ENCODE data around the gene SCLY.
A peak's percentile ranks its signal among the peaks of the same experiment; 100 is the strongest.
"Not testable (repeated sequence)": the region's sequence is repeated elsewhere in the genome, so short reads cannot be mapped to it uniquely, and the experiment has no call there.

The SCLY gene

GRCh38 chr2:238040918-238041317 is 19.9 kb upstream of the SCLY start:
- no peak for DNase-seq (ENCODE audit: low spot score)

DNA sequence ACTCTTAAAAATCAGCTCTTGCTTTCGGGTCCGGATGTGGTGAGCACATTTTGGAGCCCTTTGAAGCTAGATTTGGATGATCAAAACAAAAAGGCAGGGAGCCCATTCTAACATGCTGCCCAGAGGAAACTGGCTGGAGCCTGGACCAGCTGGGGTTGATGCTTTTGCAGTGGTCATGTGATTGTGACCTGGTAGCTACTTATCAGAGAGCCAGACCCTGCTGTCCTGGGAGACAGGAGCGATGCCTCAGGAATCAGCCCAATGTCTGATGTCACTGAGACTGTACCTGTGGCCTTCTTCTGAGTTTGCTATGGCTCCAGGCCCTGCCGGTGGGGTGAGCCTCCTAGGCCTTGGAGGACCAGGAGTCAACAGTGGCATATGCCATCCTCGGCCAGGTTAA is 18.7 kb upstream of the SCLY start:
- no peak for DNase-seq (ENCODE audit: low spot score)

DNA sequence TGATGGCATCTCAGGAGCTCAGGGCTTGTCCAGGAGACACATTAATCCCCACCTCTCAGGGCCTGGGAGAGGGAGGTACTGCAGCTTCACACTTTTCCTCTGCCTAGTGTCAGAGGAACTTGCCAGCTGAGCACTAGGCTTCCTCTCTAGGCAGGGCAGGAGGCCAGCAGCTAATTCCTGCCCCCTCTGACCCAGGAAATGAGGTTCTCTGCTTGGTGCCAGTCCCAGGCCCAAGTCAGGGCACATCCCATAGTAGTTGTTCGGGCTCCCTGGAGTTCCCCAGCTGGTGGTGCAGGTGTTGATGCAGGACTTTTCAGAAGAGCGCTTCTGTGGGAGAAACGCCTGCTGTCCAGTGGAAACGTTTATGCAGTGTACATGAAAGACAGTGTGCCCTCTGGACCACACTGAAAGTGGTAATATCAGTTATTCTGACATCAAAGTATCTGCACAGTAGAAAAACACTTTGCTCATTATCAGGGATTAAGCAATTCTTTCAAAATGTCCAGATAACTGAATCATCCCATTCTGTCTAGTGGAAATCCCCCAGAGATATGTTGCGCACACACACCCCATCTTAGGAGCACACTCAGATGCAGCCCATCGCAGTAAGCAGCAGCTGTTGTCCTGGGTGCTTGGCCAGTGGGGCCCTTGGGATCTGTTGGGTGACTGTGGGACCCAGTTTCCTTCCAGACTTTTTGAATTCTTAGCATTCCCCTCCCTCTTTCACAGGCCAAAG is 17.8 kb upstream of the SCLY start:
- no peak for DNase-seq (ENCODE audit: low spot score)

DNA sequence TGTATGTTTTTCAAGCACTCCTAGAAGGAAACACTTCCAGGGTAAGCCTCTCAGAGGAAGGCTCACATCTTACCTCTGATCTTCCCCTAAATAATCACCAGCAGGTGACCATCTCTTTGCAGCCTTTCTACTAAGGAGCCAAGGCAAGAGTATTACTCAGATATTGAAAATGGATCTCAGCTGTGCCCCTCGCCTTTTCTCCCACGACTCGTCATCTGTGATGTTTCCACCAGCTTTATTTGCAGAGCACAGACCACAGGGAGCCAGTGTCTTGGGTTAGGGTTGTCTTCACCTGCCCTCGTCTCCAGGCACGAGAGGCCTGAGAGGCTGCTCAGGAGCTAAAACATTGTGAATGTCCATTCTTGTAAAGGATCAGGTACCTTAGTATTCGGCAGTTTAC is 16.9 kb upstream of the SCLY start:
- DNase-seq (ENCODE audit: low spot score) = no peak

GRCh38 chr2:238045575-238045974 is 15.2 kb upstream of the SCLY start:
- DNase-seq (ENCODE audit: low spot score) = no peak

DNA sequence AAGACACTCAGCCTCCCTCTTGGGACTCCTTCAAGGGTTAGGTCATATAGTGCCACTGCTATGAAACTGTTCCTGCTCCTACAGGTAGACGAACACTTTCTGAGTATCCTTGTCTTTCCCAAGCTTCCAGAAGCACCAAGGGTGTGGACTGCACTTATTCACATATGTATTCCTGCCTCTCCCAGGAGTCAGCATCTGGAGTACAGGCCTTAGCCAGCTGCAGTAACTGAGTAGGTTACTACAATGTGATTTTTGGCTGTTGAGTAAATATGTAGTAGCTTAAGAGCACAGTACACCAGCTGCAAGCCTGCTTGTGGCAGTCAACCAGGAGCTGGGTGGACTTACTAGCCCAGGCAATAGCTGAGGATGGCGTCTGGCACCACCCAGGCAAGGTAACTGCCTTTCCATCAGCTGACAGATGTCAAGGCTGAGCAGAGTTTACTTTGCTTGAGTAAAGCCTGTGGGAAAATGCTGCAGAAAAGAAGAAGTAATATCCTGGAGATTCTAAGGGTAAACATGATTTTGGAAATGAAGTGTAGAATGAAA is 14.0 kb upstream of the SCLY start:
- no peak for DNase-seq (ENCODE audit: low spot score)

- DNase-seq (ENCODE audit: low spot score) = peak; percentile 9
Measured at GRCh38 chr2:238053191-238053776, 7.5 kb upstream of the SCLY start.

DNA sequence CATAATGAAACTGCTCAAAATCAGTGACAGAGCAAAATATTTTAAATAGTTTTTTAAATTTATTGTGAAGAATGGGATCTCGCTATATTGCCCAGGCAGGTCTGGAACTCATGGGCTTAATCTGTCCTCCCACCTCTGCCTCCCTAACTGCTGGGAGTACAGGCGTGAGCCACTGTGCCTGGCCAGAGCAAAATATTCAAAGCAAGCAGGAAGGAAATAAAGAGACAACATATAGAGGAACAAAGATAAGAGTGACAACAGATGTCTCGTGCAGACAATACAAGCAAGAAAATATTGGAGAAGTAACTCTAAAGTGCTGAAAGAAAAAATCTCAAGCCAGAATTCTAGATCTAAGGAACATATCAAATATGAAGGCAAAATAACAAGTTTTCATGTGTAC is 5.0 kb upstream of the SCLY start:
- DNase-seq (ENCODE audit: low spot score) = no peak

DNA sequence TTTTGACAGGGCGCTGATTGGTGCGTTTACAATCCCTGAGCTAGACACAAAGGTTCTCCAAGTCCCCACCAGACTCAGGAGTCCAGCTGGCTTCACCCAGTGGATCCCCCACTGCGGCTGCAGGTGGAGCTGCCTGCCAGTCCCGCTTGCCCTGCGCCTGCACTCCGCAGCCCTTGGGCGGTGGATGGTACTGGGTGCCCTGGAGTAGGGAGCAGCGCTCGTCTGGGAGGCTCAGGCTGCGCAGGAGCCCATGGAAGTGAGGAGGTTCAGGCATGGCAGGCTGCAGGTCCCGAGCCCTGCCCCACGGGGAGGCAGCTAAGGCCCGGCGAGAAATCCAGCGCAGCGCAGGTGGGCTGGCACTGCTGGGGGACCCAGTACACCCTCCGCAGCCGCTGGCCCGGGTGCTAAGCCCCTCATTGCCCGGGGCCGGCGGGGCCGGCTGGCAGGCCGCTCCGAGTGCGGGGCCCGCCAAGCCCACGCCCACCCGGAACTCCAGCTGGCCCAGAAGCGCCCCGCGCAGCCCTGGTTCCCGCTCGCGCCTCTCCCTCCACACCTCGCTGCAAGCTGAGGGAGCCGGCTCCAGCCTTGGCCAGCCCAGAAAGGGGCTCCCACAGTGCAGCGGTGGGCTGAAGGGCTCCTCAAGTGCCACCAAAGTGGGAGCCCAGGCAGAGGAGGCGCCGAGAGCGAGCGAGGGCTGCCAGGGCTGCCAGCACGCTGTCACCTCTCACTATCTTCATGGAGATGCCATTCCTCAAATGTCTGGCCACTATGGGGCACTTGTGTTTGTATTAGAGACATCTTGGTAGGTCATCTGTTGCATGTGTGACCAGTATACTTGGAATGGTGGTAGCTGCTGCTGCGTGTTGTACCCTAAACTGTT is 2.9 kb upstream of the SCLY start:
- DNase-seq (ENCODE audit: low spot score) = not testable (repeated sequence)

GRCh38 chr2:238059505-238059904 is 1.3 kb upstream of the SCLY start:
- DNase-seq (ENCODE audit: low spot score) = no peak

GRCh38 chr2:238060096-238060541 is 682 bp upstream of the SCLY start:
- DNase-seq (ENCODE audit: low spot score) = peak; percentile 10

GRCh38 chr2:238061315-238062202 is 758 bp downstream of the SCLY start:
- peak; percentile 36 for DNase-seq (ENCODE audit: low spot score)

- no peak for DNase-seq (ENCODE audit: low spot score)
Measured at GRCh38 chr2:238063414-238064189, 2.8 kb downstream of the SCLY start.

DNA sequence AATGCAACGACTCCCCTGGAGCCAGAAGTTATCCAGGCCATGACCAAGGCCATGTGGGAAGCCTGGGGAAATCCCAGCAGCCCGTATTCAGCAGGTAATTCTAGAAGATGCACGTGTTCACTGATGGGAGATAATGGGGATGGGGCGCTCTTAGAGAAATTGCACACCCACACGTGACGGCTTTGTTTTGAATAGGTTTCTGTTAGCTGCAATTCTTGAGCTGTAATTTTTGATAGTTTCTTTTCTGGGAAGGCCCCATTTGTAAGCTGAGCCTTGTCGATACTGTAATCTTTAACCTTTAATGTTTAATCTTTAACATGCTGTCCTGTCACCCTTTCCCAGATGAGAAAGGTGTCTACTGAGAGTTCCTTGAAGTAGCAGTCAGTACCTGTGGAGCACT is 3.6 kb downstream of the SCLY start:
- DNase-seq (ENCODE audit: low spot score) = no peak

DNA sequence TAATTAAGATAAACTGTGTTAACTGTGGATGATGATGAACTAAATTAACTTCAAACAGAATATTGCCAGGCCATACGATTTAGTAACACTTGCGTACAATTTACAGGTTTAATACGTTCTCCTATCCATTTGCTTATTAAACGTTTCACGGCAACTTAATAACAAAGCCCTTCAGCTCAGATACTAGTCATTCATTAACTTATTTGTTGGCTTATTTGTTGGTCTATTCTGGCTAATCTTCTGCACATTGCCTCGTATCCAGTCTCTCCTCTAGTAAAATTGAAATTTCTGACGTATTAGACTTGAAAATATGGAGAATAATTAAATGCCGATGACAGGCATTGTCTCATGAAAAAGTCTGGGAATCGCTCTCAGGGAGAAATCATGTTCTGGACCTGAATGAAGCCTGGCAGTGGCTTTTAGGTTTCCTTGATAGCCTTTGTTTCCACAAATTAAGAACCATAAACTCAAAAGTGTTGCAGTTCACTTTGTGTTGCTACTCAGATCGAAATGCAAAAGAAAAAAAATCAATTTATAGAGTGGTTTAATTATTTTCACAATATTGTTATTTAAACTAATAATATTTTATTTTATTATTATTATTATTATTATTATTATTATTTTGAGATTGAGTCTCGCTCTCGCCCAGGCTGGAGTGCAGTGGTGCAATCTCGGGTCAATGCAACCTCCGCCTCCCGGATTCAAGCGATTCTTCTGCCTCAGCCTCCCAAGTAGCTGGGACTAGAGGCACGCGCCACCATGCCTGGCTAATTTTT is 4.5 kb downstream of the SCLY start:
- DNase-seq (ENCODE audit: low spot score) = no peak

DNA sequence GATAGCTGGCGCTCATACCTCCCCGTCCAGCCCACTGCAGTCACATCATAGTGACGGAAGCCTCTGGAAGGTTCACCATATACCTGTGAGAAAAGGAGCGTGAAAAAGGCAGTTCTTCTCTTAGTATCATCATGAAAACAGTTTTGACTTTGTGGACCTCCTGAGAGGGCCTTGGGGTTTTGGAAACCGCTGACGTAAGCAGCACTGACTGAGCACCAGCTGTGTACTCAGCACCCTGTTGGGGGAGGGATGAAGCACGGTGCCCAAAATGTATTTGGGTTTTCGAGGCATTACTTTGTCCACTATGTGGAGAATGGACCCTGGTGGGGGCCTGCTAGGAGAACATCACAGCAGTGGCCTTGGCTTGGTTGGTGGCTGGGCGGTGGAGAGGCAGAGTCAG is 5.4 kb downstream of the SCLY start:
- no peak for DNase-seq (ENCODE audit: low spot score)

DNA sequence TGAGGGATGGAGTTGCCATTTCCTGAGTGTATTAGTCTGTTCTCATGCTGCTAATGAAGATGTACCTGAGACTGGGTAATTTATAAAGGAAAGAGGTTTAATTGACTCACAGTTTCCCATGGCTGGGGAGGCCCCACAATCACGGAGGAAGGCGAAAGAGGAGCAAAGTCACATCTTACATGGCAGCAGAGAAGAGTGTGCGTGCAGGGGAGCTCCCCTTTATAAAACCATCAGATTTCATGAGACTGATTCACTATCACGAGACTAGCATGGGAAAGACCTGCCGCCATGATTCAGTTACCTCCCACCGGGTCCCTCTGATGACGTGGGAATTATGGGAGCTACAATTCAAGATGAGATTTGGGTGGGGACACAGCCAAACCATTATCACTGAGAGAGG is 5.9 kb downstream of the SCLY start:
- not testable (repeated sequence) for DNase-seq (ENCODE audit: low spot score)

GRCh38 chr2:238067939-238068338 is 7.1 kb downstream of the SCLY start:
- DNase-seq (ENCODE audit: low spot score) = no peak

DNA sequence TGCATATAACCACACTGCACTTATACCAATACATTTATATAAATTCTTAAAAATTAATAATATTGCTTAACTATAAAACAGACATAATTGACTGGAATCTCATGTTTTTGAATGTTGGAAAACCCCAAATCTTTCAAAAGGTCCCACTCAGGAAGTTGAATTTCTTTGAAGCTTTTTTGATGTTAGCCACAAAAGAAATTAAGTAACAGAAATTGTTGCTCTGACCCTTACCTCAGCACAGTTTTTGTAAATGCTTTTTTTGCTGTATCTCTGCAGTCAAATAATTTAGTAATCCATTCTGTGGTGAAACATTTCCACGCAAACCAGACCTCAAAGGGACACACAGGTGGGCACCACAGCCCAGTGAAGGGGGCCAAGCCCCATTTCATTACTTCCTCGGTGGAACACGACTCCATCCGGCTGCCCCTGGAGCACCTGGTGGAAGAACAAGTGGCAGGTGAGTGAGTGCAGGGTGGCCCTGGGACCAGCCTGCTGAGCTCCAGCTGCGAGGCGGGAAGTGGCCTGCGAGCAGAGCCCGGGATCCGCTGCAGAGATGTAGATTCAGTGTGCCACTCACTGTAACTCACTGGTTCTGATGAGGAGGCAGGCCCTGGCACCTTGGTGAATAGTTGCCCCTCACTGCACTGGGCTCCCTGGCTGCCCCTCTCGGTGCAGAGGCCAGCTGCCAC is 8.4 kb downstream of the SCLY start:
- DNase-seq (ENCODE audit: low spot score) = no peak
